HG03064 (cell line): ENCODE measurements around the gene PRKAR1B.

ENCODE experiments used
- ATAC-seq: cut with Tn5 transposase; IDR thresholded peaks from one replicate; pipeline ENCODE4 v1.9.1; 2021; ENCODE audit warnings: low read depth; ENCODE audit not compliant: unreplicated experiment

Gene PRKAR1B

GRCh38 chr7:727104-727805, at the start of gene PRKAR1B:
PRKAR1B (minus strand) TSS chr7:727281; CDS start chr7:711505, 15,776 bp downstream.
- peak; percentile 51 for ATAC-seq

GRCh38 chr7:776381-776780, 49.3 kb upstream of the PRKAR1B start:
- ATAC-seq, result no peak

DNA sequence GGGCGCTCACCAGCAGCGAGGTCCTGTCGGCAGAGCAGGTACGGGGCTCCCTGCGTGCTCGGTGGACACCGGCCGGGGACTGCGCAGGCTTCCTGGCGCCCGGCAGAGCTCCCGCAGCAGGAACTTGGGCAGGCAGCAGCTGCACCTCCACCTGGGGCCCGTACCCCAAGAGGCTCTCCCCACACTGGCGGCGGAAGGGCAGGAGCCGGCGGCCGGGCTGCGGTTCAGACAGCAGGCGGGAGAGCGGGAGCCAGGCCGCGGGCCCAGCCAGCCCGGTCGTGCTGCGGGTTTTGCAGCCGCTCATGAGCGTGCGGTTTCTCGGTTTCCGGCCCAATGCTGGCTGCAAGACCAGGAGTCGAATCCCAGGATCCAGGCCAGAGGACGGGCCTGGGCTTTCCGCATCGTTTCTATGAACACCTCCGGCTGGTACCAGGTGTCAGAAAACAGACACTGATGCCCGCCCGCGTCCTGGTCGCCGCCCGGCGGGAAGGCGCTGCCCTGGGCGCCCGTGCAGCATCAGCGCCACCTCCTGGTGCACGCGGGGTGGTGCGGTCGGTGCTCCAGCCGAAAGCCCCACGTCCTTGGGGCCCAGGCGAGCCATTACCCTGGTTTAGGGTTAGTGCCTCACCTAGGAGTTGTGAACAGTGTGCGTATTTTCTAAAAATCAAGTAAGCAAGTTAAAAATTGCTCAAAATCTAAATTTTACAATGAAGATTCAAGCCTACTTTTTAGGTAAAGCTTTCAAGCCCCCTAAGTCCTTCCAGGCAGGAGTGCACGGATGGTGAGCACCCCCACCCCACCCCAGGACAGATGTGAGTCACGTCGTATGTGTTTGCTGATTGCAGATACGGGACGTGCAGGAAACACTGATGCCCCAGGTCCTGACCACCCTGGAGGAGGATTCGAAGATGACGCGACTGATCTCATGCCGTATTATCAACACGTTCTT, 47.4 kb upstream of the PRKAR1B start:
- no peak for ATAC-seq

- ATAC-seq, result no peak
These were observed 46.5 kb upstream of the PRKAR1B start for GRCh38 chr7:773622-773915.

GRCh38 chr7:772861-773621, 46.0 kb upstream of the PRKAR1B start:
- no peak for ATAC-seq

DNA sequence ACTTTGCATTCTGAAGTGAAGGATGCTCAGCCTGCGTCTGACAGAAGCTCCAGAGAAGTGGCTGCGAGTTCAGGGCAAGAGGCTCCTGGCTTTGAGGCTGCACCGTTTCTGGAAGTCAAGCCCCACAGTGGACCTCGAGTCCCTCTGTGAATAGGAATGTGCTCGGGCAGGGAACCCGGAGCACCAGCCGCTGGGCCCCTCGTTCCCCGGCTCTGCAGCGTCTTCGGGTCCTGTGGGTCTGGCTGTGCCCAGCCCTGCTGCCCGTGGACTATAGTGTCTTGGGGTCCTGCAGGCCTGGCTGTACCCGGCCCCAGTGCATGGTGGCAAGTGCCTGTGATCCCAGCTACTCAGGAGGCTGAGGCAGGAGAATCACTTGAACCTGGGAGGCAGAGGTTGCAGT, 45.3 kb upstream of the PRKAR1B start:
- no peak for ATAC-seq

DNA sequence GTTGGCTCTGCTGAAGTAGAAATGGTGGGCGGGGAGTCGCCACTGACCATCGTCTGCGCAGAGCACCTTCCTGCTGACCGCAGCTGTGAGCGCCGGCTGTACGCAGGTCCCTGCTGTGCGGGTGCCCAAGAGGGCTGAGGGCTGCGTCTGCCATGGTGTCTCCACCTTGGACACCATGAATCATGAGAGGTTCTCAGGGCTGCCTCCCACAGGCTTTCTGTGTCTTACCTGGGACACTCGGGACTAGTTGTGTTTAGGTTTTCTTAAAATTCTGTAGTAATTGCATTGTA, 44.9 kb upstream of the PRKAR1B start:
- no peak for ATAC-seq

DNA sequence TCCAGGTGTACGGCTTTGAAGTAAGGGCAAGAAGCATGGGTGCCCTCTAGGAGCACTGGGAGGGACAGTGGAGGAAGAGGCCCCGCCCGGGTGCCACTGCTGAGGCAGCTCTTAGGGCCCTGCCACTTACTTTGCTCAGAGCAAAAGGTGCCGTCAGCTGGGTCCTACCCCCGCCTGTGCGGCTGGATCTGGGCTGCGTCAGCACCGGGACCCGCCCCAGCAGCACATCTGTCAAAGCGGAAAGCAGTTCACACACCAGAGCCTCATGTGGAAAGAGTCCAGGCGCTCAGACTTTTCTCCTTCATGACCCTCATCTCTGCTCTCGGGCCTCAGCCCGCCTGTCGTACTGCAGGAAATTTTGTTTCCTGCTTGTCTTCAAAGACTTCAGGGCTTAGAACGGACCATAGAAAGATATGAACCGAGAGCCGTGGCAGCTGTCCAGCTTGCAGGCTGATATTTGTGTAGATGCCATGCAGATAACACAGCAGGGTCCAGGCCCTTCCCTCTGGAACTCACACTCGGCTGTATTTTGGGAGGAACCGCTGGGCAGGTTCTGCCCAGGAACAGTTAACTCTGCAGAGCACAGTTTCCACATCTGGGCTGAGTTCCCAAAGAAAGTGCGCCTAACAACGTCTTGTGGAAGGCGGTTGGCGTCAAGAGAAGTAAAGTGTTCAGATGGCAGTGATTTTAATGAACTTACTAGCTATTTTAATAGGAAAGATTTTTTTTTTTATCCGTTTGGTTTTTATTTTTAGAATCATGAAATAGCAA, 44.3 kb upstream of the PRKAR1B start:
- ATAC-seq, result no peak

- ATAC-seq, result no peak
These were observed 43.7 kb upstream of the PRKAR1B start for GRCh38 chr7:770741-771166.

DNA sequence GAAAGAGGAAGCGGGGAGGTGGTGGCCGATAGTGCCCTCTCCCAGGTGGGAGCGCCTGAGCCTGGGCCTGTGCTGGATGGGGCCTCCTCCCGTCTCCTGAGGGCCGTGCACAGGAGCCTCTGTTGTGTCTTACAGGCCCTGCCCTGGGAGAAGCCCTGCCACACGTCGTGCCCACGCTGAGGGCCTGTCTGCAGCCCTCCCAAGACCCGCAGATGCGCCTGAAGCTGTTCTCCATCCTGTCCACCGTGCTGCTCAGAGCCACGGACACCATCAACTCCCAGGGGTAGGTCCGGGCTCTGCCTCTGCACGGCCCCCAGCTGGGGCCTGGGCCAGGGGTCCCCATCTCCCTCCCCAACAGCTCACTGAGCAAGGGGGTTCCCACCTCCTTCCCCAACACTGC, 43.3 kb upstream of the PRKAR1B start:
- no peak for ATAC-seq

- ATAC-seq, result no peak
These were observed 41.9 kb upstream of the PRKAR1B start for GRCh38 chr7:768881-769504.

DNA sequence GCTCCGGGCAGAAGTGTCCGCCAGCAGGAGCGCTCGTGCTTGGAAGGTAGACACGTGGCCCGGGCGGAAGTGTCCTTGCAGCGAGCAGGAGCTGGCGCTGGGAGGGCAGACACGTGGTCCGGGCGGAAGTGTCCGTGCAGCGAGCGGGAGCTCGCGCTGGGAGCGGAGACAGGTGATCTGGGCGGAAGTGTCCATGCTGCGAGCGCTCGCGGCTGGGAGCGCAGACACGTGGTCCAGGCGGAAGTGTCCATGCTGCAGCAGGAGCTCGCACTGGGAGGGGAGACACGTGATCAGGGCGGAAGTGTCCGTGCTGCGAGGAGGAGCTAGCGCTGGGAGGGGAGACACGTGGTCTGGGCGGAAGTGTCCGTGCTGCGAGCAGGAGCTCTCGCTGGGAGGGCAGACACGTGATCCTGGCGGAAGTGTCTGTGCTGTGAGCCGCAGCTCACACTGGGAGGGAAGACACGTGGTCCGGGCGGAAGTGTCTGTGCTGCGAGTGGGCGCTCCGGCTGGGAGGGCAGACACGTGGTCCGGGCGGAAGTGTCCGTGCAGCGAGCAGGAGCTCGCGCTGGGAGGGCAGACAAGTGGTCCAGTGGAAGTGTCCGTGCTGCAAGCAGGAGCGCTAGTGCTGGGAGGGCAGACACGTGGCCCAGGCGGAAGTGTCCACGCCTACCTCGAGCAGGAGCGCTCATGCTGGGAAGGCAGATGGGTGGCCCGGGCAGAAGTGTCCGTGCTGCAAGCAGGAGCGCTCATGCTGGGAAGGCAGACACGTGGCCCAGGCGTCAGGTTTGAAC, 41.1 kb upstream of the PRKAR1B start:
- no peak for ATAC-seq

DNA sequence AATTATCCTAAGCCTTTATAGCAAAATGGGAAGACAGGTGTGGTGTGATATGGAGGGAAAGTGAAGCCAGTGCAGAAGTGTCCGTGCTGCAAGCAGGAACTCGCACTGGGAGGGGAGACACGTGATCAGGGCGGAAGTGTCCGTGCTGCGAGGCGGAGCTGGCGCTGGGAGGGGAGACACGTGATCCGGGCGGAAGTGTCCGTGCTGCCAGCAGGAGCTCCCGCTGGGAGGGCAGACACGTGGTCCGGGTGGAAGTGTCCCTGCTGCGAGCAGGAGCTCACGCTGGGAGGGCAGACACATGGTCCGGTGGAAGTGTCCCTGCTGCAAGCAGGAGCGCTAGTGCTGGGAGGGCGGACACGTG, 40.5 kb upstream of the PRKAR1B start:
- no peak for ATAC-seq

DNA sequence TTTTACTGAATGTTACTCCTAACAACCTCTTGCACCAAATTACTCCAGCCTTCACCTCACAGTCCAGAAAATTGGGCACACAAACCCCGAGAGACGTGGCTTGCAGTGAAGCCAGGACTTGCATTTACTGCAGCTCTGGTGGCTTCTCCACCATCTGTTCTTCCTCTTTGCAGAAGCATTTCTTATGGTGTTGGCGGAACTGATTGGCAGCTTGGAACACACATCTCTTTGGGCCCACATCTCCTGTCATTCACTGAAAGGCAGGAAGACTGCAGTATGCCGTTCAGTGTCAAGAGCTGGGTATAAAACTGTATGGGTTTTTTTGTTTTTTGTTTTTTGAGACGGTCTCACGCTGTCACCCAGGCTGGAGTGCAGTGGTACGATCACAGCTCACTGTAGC, 38.3 kb upstream of the PRKAR1B start:
- no peak for ATAC-seq

GRCh38 chr7:763762-764161, 36.7 kb upstream of the PRKAR1B start:
- ATAC-seq, result no peak

DNA sequence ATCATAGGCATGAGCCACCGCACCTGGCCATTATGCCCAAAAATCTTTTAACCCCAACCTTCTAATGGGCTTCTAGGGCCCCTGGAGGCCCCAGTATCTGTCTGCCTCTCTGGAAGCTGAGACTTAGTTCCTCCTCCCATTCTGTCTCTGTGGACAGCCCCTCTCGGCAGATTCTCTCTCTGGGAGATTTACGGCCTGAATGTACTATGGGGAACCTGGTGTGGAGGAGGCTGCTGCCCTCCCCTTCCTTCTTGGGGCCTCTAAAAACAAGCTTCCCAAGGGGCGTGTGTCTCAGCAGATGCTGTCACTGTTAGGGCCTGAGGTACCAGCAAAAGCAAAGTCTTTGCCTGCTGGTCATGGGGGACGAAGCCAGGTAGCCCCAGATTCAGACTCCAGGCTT, 35.8 kb upstream of the PRKAR1B start:
- no peak for ATAC-seq

DNA sequence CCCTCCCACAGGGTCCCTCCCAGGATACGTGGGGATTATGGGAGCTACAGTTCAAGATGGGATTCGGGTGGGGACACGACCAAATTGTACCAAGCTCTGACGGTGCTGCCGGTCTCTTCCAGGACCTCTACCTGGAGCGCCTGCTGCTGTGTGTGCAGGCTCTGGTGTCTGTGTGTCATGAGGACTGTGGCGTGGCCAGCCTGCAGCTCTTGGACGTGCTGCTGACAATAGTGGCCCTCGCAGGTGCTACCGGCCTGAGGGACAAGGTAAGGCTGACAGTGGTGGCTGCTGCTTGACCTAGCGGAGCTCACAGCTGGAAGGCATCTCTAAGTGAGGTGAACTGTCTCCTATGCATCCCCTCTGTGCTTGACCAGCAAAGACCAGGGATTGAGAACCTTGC, 34.5 kb upstream of the PRKAR1B start:
- no peak for ATAC-seq

GRCh38 chr7:761101-761500, 34.0 kb upstream of the PRKAR1B start:
- no peak for ATAC-seq

DNA sequence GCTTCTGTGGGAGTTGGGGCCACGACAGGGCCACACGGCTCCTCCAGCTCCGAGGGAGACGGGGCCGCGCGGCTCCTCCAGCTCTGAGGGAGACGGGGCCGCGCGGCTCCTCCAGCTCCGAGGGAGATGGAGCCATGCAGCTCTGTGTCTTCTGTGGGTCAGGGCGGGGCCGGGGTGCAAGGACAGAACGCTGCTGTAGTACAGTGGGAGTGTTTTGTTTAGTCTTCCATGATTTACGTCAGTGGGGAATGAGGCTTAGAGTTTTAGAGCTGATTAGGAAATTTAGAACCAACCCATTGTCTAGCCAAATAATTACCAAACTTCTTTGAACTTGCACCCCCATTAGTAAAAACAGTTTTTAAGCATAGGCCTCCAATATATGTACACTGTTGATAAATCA, 32.9 kb upstream of the PRKAR1B start:
- no peak for ATAC-seq

DNA sequence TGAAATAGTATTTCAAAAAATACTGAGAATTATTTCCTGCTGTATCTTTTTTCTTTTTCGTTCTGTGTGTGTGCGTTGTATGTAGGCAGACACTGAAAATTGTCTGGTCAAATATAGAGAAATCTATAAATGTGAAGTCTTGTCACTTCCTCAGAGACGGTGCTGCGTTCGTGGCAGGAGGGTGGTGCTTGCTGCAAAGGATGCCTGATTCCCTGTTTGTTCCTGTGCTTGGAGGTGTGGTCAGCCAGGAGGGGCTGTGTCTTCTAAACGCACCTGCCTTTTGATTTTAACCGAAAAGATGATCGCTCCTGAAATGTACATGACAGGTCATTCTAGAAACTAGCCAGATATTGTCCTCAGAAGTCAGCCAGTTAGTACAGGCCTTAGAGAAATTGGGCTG, 32.5 kb upstream of the PRKAR1B start:
- no peak for ATAC-seq
